Kidney (tissue), 14 donors: ENCODE measurements around the gene CEP164. TPM values are rescaled to one million over a fixed set of nuclear protein-coding genes. Genes with fewer than 3 reads are reported as not detected.
"Not testable (repeated sequence)": the region's sequence is repeated elsewhere in the genome, so short reads cannot be mapped to it uniquely, and the experiment has no call there.

Source experiments
- DNase-seq, 5 donors: peaks; one replicate each; pipeline ENCODE4 v3.0.0-alpha.2; 2013 to 2020
- FAIRE-seq: peaks from 2 replicates; lab custom pipeline; 2012; peaks lifted over from hg19 to GRCh38; lab: Jason Lieb, UNC
- H3K27ac ChIP-seq, 2 donors: one replicate each; pipeline ENCODE4 v1.7.0; 2013; ENCODE audit warnings: low read depth in 2 of 2, low read length in 2 of 2, inconsistent platforms in 1 of 2
- H3K27me3 ChIP-seq: one replicate; pipeline ENCODE4 v1.7.1; 2013; ENCODE audit warnings: low read length, inconsistent platforms; ENCODE audit not compliant: control insufficient read depth, insufficient read depth
- H3K36me3 ChIP-seq, 3 donors: one replicate each; pipeline versions ENCODE4 v1.7.0 to v1.7.1; 2013; ENCODE audit warnings: low read length in 3 of 3, control low read depth in 1 of 3, inconsistent platforms in 1 of 3; ENCODE audit not compliant: insufficient read depth in 3 of 3, control insufficient read depth in 2 of 3
- H3K4me1 ChIP-seq, 3 donors: one replicate each; pipeline versions ENCODE4 v1.7.0 to v1.7.1; 2013; ENCODE audit warnings: low read length in 3 of 3, inconsistent platforms in 1 of 3, low read depth in 1 of 3; ENCODE audit not compliant: control insufficient read depth in 2 of 3, insufficient read depth in 2 of 3
- H3K4me3 ChIP-seq, 3 donors: one replicate each; pipeline versions ENCODE4 v1.7.0 to v1.8.1; 2013; ENCODE audit warnings: low read length in 3 of 3, control low read depth in 1 of 3, inconsistent platforms in 1 of 3
- H3K9ac ChIP-seq, 3 donors: one replicate each; pipeline versions ENCODE4 v1.7.0 to v1.7.1; 2013; ENCODE audit warnings: low read length in 3 of 3, control low read depth in 1 of 3, inconsistent platforms in 1 of 3
- H3K9me3 ChIP-seq, 3 donors: one replicate each; pipeline versions ENCODE4 v1.7.0 to v1.7.1; 2013; ENCODE audit warnings: low read length in 3 of 3, control low read depth in 1 of 3, inconsistent platforms in 1 of 3; ENCODE audit not compliant: control insufficient read depth in 2 of 3, insufficient read depth in 1 of 3
- CTCF ChIP-seq: IDR thresholded peaks from 3 replicates; pipeline ENCODE4 v1.5.1; 2012; ENCODE audit warnings: mild to moderate bottlenecking, moderate library complexity, borderline replicate concordance; ENCODE audit not compliant: insufficient read depth; ENCODE audit errors: extremely low read depth
- intact Hi-C: fragments of 100-400 bp; cut with DNase I; formaldehyde crosslinking; loops from one replicate; pipeline ENCODE4 v1.11.1; 2022
- polyA plus RNA-seq: library from polyadenylated mRNA; stranded (reverse); fragments of 350-450 nt; fragmentation: Illumina TruSeq; extraction: RNeasy Lipid Tissue Mini Kit (QIAGEN cat#74804); gene quantifications from one replicate; pipeline ENCODE4 v1.2.3, GENCODE V29; 2014; ENCODE audit warnings: low read depth, low replicate concordance; ENCODE audit not compliant: insufficient read depth
- total RNA-seq: library from RNA; stranded (reverse); fragmentation: NEBNext Ultra II Directional; extraction: Animal tissue kit (Norgen Biotek cat#: 25700); gene quantifications from one replicate; pipeline ENCODE4 v1.2.1, GENCODE V29; 2021
- donor health status: control.
- donor health status: control.
- donor health status: control.
- donor health status: control.
- donor health status: control.
- donor health status: DM: yes; HTN: yes; CAD: no.
- donor health status: Normal renal cell carcinoma (clear cell type).

CEP164 gene
- total and polyA plus RNA-seq, 2 donors from 2014 or later: 7.9 to 30.7 TPM

- DNase-seq (no peak), FAIRE-seq (no peak)
- Histone ChIP-seq H3K27ac (no peak overlapping the region), H3K27me3 (no peaks in the 10 kb centered on the region), H3K4me3 (no peak overlapping the region), H3K36me3 (peaks cover 0 to 41% (median 30%) of the 10 kb centered on the region in 3 donors), H3K9ac (no peak overlapping the region), H3K9me3 (no peaks in the 10 kb centered on the region), H3K4me1 (no peaks in the 10 kb centered on the region)
- intact Hi-C loops: no loop called here
- TF ChIP-seq CTCF: no peak
These were observed 67.8 kb downstream of the CEP164 start for GRCh38 chr11:117395476-117395875.

DNA sequence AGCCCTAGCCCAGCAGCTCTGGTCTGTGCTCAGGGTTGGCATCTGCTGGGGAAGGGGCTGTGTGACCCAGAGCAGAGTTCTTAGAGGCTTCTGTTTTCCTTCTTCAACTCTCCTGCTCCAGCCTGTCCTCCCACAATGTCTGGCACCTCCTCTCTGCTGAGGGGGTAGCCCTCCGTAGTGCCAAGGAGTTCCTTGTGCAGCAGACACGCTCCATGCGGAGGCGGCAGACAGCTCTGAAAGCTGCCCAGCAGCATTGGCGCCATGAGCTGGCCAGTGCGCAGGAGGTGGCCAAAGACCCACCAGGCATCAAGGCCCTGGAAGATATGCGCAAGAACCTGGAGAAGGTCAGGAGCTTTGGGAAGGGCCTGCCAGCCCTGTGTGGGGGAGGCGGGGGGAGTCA is 69.3 kb downstream of the CEP164 start:
- H3K27ac ChIP-seq: no peak overlapping the region

DNA sequence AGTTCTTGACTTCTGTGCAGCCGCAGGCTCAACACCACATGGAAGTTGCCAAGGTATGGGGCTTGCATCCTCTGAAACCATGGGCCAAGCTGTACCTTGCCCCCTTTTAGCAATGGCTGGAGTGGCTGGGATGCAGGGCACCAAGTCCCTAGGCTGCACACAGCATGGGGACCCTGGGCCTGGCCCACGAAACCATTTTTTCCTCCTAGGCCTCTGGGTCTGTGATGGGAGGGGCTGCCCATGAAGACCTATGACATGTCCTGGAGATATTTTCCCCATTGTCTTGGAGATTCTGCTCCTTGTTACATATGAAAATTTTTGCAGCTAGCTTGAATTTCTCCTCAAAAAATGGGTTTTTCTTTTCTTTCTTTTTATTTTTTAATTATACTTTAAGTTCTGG is 71.0 kb downstream of the CEP164 start:
- H3K9ac ChIP-seq, FAIRE-seq, H3K4me3 ChIP-seq, H3K27me3 ChIP-seq, DNase-seq, H3K4me1 ChIP-seq, intact Hi-C loops, H3K9me3 ChIP-seq, H3K27ac ChIP-seq: not testable (repeated sequence)
- H3K36me3 ChIP-seq: peaks cover 0 to 17% (median 13%) of the 10 kb centered on the region in 3 donors

More for the DNA sequence above, 69.3 kb downstream of the CEP164 start:
- Histone ChIP-seq H3K36me3 (peaks cover 0 to 32% (median 27%) of the 10 kb centered on the region in 3 donors), H3K9ac (no peak overlapping the region), H3K4me3 (no peak overlapping the region), H3K27me3 (no peaks in the 10 kb centered on the region), H3K4me1 (no peaks in the 10 kb centered on the region), H3K9me3 (no peaks in the 10 kb centered on the region)
- no peak for FAIRE-seq
- TF ChIP-seq CTCF: no peak
- intact Hi-C loops: no loop called here
- no peak for DNase-seq

GRCh38 chr11:117399100-117399840 is 71.6 kb downstream of the CEP164 start:
- not testable (repeated sequence) for H3K27me3 ChIP-seq

DNA sequence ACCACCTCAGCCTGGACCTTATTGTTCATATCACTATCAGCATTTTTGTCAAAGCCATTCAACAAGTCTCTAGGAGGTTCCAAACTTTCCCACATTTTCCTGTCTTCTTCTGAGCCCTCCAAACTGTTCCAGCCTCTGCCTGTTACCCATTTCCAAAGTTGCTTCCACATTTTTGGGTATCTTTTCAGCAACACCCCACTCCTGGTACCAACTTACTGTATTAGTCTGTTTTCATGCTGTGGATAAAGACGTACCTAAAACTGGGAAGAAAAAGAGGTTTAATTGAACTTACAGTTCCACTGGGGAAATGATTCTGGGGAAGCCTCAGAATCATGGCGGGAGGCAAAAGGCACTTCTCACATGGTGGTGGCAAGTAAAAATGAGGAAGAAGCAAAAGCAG is 78.2 kb downstream of the CEP164 start:
- DNase-seq, H3K27ac ChIP-seq, H3K27me3 ChIP-seq, H3K4me3 ChIP-seq, H3K9ac ChIP-seq, FAIRE-seq, H3K36me3 ChIP-seq, H3K4me1 ChIP-seq, H3K9me3 ChIP-seq, intact Hi-C loops: not testable (repeated sequence)

More at GRCh38 chr11:117399100-117399840, 71.6 kb downstream of the CEP164 start:
- H3K9me3 ChIP-seq, H3K4me3 ChIP-seq, H3K9ac ChIP-seq, H3K4me1 ChIP-seq, H3K27ac ChIP-seq, intact Hi-C loops, FAIRE-seq, DNase-seq: not testable (repeated sequence)
- peaks cover 0 to 12% (median 10%) of the 10 kb centered on the region in 3 donors for H3K36me3 ChIP-seq
